22Rv1 (cell line): ENCODE measurements around the gene KIF9.
A peak's percentile ranks its signal among the peaks of the same experiment; 100 is the strongest.
"Not testable (repeated sequence)": the region's sequence is repeated elsewhere in the genome, so short reads cannot be mapped to it uniquely, and the experiment has no call there.

Source experiments
- H3K27ac ChIP-seq: fragments of 450-650 bp; 2 replicates; pipeline ENCODE4 v1.5.1; 2017
- CTCF ChIP-seq: fragments of 450-650 bp; IDR thresholded peaks from 2 replicates; pipeline ENCODE4 v1.5.1; 2017; ENCODE audit warnings: mild to moderate bottlenecking
- ZFX ChIP-seq: fragments of 450-650 bp; IDR thresholded peaks from 2 replicates; pipeline ENCODE4 v1.6.1; 2017; ENCODE audit warnings: antibody characterized with exemption, borderline replicate concordance

Gene KIF9

GRCh38 chr3:47282424-47283192 is at the start of gene KIF9, which contains the start of gene KLHL18:
TSS of gene KIF9 (minus strand) at chr3:47282799. CDS start at chr3:47277374, 5,425 bp downstream.
TSS of gene KLHL18 (plus strand) at chr3:47282944. CDS start at chr3:47282966, 22 bp downstream.
- H3K27ac ChIP-seq: peak within 1 kb of the TSS; percentile 95
- TF ChIP-seq ZFX (no peak), CTCF (no peak)

GRCh38 chr3:47324278-47324865 is 41.8 kb upstream of the KIF9 start:
- no peak overlapping the region for H3K27ac ChIP-seq
- TF ChIP-seq CTCF: peak; percentile 83
- no peak for TF ChIP-seq ZFX

GRCh38 chr3:47323431-47324277 is 41.1 kb upstream of the KIF9 start:
- no peak overlapping the region for H3K27ac ChIP-seq
- TF ChIP-seq ZFX (no peak), CTCF (no peak)

GRCh38 chr3:47319956-47320355 is 37.4 kb upstream of the KIF9 start:
- TF ChIP-seq CTCF: no peak
- no peak for TF ChIP-seq ZFX

GRCh38 chr3:47318916-47319315 is 36.3 kb upstream of the KIF9 start:
- no peak for TF ChIP-seq ZFX
- no peak for TF ChIP-seq CTCF
- no peak overlapping the region for H3K27ac ChIP-seq

More at GRCh38 chr3:47319956-47320355, 37.4 kb upstream of the KIF9 start:
- no peak overlapping the region for H3K27ac ChIP-seq

GRCh38 chr3:47316151-47316550 is 33.6 kb upstream of the KIF9 start:
- not testable (repeated sequence) for H3K27ac ChIP-seq

- no peak for TF ChIP-seq CTCF
- no peak for TF ChIP-seq ZFX
- no peak overlapping the region for H3K27ac ChIP-seq
Observed at GRCh38 chr3:47315069-47315647, 32.6 kb upstream of the KIF9 start.
